H1 (cell line): ENCODE results near the gene SLC8B1.

ENCODE experiments used
- BACH1 ChIP-seq: IDR thresholded peaks from 2 replicates; pipeline ENCODE4 v1.6.1; 2012; ENCODE audit warnings: low read length, improper control_type of control experiment
- CTCF ChIP-seq, 3 experiments: IDR thresholded peaks; 1 replicate in 2 of 3; 2 replicates in 1 of 3; pipeline versions ENCODE4 v1.5.1 to v1.6.1; 2011; ENCODE audit warnings: low read length in 3 of 3, mild to moderate bottlenecking in 3 of 3, inconsistent platforms in 2 of 3, low read depth in 1 of 3, moderate library complexity in 1 of 3; ENCODE audit not compliant: insufficient read depth in 1 of 3; ENCODE audit errors: control extremely low read depth in 1 of 3
- EP300 ChIP-seq, 2 experiments: IDR thresholded peaks; 1 replicate in 1 of 2; 2 replicates in 1 of 2; pipeline ENCODE4 v1.6.1; 2011 to 2012; ENCODE audit warnings: low read depth in 2 of 2, low read length in 2 of 2, mild to moderate bottlenecking in 2 of 2, borderline replicate concordance in 1 of 2, inconsistent platforms in 1 of 2, moderate library complexity in 1 of 2
- HDAC2 ChIP-seq, 2 experiments: fragments of 300-600 bp in 1 of 2; sonication (generic) in 1 of 2; IDR thresholded peaks; 2 replicates each; pipeline ENCODE4 v1.6.1; 2011 to 2012; ENCODE audit warnings: low read depth in 2 of 2, low read length in 2 of 2, mild to moderate bottlenecking in 2 of 2, moderate library complexity in 2 of 2, borderline replicate concordance in 1 of 2, inconsistent platforms in 1 of 2
- POLR2A ChIP-seq, 2 experiments: IDR thresholded peaks; 1 replicate in 1 of 2; 2 replicates in 1 of 2; pipeline ENCODE4 v1.6.1; 2011; ENCODE audit warnings: low read depth in 2 of 2, low read length in 2 of 2, mild to moderate bottlenecking in 2 of 2; ENCODE audit errors: control extremely low read depth in 1 of 2
- POLR2AphosphoS5 ChIP-seq: IDR thresholded peaks from 2 replicates; pipeline ENCODE4 v1.6.1; 2011; ENCODE audit warnings: low read depth, low read length
- POU5F1 ChIP-seq: IDR thresholded peaks from 2 replicates; pipeline ENCODE4 v1.6.1; 2011; ENCODE audit warnings: low read depth, mild to moderate bottlenecking, low read length, moderate library complexity

GRCh38 chr12:113278633-113279032, 56.3 kb downstream of the SLC8B1 start:
- TF ChIP-seq HDAC2 (IDR thresholded peaks at IDR 0.05; ENCODE audit: borderline replicate concordance in 1 of 2, low read depth in 2 of 2, low read length in 2 of 2) (no peak), BACH1 (no peak), POLR2A (IDR thresholded peaks at IDR 0.05; ENCODE audit: control extremely low read depth in 1 of 2, low read depth in 2 of 2, low read length in 2 of 2) (no peak), CTCF (IDR thresholded peaks at IDR 0.05; ENCODE audit: control extremely low read depth in 1 of 3, insufficient read depth in 1 of 3, low read depth in 1 of 3, low read length in 3 of 3) (no peak), POU5F1 (no peak), EP300 (IDR thresholded peaks at IDR 0.05; ENCODE audit: borderline replicate concordance in 1 of 2, low read depth in 2 of 2, low read length in 2 of 2) (no peak), POLR2AphosphoS5 (no peak)
